Measurements from ENCODE around the gene FAM98B.

DNA sequence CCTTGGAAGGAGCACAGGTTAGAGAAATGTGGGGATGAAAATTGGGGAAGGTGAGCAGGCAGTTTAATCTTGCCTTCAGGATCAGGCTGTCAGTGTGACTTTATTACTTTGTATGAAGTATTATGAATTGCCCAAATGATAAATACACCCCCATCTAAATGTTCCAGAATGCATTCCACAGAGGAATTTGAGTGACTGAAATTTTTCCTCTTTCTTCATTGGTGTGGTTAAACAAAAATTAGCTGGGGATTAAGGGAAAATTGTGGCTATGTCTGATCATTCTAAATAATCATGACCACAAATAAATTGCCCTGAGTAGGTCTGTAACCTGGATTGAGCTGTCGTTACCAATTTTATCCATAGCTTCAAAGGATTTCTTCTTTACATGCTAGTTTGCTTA, 33.5 kb downstream of the FAM98B start:
- TF ChIP-seq, protein P1, sequence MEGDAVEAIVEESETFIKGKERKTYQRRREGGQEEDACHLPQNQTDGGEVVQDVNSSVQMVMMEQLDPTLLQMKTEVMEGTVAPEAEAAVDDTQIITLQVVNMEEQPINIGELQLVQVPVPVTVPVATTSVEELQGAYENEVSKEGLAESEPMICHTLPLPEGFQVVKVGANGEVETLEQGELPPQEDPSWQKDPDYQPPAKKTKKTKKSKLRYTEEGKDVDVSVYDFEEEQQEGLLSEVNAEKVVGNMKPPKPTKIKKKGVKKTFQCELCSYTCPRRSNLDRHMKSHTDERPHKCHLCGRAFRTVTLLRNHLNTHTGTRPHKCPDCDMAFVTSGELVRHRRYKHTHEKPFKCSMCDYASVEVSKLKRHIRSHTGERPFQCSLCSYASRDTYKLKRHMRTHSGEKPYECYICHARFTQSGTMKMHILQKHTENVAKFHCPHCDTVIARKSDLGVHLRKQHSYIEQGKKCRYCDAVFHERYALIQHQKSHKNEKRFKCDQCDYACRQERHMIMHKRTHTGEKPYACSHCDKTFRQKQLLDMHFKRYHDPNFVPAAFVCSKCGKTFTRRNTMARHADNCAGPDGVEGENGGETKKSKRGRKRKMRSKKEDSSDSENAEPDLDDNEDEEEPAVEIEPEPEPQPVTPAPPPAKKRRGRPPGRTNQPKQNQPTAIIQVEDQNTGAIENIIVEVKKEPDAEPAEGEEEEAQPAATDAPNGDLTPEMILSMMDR (IDR thresholded peaks at IDR 0.05), result no peak
- TF ChIP-seq EZH2 (IDR thresholded peaks at IDR 0.05; ENCODE audit: borderline replicate concordance, insufficient read depth, low read depth, low read length, poor library complexity, severe bottlenecking), result no peak

Measured in B cell (primary cell).